ENCODE data around the gene AGMO.

GRCh38 chr7:15430911-15431310 lies 130.9 kb downstream of the AGMO start:
- TF ChIP-seq CTCF (conservative IDR thresholded peaks at IDR 0.05; ENCODE audit: low read length) (no peak), EZH2phosphoT487 (IDR thresholded peaks at IDR 0.05; ENCODE audit: borderline replicate concordance) (no peak)

Data from Loucy (cell line).